ENCODE measurements around the gene PTPRT.

DNA sequence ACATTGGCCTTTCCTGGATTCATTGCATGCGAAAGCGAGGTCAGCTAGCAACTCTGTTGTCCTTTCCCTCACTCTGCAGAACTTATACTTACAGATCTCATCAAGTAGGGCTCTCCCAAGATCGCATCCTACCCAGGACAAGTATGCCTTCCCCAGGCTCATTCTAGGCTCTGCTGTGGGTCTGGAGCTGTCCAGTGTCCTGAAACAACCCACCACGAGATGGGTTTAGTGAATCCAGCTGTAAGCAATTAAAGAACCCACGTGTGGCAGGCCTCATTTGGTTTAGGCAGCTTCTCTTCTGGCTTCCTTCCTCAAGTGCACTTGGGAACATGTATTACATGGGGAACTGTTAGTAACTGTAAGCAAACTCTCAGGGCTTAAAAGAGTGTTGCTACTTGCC is 1165.1 kb downstream of the PTPRT start:
- TF ChIP-seq, protein P1, sequence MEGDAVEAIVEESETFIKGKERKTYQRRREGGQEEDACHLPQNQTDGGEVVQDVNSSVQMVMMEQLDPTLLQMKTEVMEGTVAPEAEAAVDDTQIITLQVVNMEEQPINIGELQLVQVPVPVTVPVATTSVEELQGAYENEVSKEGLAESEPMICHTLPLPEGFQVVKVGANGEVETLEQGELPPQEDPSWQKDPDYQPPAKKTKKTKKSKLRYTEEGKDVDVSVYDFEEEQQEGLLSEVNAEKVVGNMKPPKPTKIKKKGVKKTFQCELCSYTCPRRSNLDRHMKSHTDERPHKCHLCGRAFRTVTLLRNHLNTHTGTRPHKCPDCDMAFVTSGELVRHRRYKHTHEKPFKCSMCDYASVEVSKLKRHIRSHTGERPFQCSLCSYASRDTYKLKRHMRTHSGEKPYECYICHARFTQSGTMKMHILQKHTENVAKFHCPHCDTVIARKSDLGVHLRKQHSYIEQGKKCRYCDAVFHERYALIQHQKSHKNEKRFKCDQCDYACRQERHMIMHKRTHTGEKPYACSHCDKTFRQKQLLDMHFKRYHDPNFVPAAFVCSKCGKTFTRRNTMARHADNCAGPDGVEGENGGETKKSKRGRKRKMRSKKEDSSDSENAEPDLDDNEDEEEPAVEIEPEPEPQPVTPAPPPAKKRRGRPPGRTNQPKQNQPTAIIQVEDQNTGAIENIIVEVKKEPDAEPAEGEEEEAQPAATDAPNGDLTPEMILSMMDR (conservative IDR thresholded peaks at IDR 0.05; ENCODE audit: low read depth, low read length), result no peak
- TF ChIP-seq EZH2 (IDR thresholded peaks at IDR 0.05; ENCODE audit: low read length, unreplicated experiment), result no peak
- TF ChIP-seq EZH2phosphoT487 (IDR thresholded peaks at IDR 0.05; ENCODE audit: borderline replicate concordance, low read length), result no peak

All from PC-3 (cell line).